Gastroesophageal sphincter (tissue), 3 donors: ENCODE data around the gene INSM2.

Source experiments
- POLR2A ChIP-seq, 2 donors: fragments of 450-650 bp; IDR thresholded peaks; one replicate each; pipeline ENCODE4 v1.6.1; 2017; ENCODE audit warnings: antibody characterized with exemption in 2 of 2, mild to moderate bottlenecking in 2 of 2, moderate library complexity in 1 of 2
- POLR2AphosphoS5 ChIP-seq: sonication (generic); formaldehyde crosslinking; IDR thresholded peaks from one replicate; pipeline ENCODE4 v1.6.1; 2017; ENCODE audit warnings: antibody characterized with exemption
- TF ChIP-seq, protein P1 (sequence below), 4 experiments: fragments of 200-600 bp in 2 of 4; fragments of 450-650 bp in 2 of 4; sonication (generic) in 1 of 4; IDR thresholded peaks; one replicate each; pipeline ENCODE4 v1.5.1; 2017 to 2019; ENCODE audit warnings: antibody characterized with exemption in 4 of 4, mild to moderate bottlenecking in 2 of 4, moderate library complexity in 2 of 4

GRCh38 chr14:35532783-35533356, 1.1 kb upstream of the INSM2 start:
- TF ChIP-seq POLR2A (IDR thresholded peaks at IDR 0.05) = no peak
- TF ChIP-seq POLR2AphosphoS5 = no peak
- TF ChIP-seq, protein P1, sequence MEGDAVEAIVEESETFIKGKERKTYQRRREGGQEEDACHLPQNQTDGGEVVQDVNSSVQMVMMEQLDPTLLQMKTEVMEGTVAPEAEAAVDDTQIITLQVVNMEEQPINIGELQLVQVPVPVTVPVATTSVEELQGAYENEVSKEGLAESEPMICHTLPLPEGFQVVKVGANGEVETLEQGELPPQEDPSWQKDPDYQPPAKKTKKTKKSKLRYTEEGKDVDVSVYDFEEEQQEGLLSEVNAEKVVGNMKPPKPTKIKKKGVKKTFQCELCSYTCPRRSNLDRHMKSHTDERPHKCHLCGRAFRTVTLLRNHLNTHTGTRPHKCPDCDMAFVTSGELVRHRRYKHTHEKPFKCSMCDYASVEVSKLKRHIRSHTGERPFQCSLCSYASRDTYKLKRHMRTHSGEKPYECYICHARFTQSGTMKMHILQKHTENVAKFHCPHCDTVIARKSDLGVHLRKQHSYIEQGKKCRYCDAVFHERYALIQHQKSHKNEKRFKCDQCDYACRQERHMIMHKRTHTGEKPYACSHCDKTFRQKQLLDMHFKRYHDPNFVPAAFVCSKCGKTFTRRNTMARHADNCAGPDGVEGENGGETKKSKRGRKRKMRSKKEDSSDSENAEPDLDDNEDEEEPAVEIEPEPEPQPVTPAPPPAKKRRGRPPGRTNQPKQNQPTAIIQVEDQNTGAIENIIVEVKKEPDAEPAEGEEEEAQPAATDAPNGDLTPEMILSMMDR (IDR thresholded peaks at IDR 0.05) = no peak
